GM21360 (cell line): Measurements from ENCODE around the gene FAM83F.
"Not testable (repeated sequence)": the region's sequence is repeated elsewhere in the genome, so short reads cannot be mapped to it uniquely, and the experiment has no call there.

Experiments
- ATAC-seq: cut with Tn5 transposase; IDR thresholded peaks from one replicate; pipeline ENCODE4 v1.9.1; 2021; ENCODE audit warnings: mild to moderate bottlenecking, moderate library complexity; ENCODE audit not compliant: unreplicated experiment

Gene FAM83F

DNA sequence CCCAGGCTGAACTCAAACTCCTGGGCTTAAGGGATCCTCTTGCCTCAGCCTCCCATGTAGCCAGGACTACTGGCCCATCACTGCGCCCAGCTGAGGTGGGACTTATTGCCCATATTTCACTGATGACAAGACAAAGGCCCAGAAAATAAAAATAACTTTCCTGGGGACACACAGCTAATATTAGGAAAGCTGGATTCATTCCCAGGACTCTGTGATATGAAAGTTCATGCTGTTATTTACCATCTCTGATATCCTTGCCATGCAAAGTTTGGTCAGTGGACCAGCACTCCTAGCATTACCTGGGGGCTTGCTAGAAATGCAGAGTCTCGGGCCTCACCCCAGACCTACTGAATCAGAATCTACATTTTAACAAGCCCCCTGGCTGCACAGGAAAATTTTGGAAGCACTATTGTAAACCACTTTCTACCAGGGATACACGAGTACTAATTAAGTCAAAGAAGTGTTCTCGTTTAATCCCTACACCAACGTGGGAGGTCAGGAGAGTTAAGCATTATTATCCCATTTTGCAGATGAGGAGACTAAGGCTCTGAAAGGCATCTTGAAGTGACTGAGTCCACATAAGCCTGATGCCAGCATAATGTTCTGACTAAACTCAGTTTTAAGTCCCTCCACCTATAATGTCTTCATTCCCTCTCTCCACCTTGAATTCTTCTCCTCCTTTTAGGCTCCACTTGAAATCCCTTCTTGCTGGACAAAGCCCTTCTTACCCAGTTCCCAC is 2.5 kb upstream of the FAM83F start:
- ATAC-seq = no peak

DNA sequence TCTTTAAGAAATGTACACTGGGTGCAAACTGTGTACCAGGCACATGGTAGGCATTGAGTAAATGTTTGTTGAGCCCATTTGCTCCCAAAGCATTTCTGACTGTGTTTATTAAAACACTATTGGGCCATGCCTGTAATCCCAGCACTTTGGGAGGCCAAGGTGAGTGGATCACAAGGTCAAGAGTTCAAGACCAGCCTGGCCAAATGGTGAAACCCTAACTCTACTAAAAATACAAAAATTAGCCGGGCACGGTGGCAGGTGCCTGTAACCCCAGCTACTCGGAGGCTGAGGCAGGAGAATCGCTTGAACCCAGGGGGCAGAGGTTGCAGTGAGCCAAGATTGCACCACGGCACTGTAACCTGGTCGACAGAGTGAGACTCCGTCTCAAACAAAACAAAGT is 1.9 kb upstream of the FAM83F start:
- ATAC-seq = not testable (repeated sequence)

DNA sequence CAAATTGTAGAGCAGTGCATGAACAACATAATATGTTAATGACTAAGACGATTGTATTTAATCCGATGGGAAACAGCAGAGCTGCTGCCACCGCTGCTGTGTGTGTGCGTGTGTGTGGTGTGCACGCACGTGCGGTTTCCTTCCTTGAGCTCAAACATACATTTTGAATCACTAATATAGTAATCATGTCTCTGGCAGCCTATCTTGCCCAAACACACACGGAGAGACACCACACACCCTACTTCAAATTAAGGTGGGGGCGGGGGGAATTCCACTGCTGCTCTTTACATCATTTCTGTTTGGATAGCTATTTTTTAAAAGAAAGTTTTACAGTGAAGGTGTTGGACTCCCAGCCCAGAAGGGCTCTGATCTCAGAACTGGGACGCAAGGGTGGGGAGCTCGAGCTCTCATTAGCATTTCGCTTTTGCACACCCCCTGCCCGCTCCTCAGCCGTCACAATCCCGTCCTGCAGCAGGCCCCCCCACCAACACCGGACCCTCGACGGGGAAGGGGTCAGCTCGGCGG is 651 bp upstream of the FAM83F start:
- no peak for ATAC-seq

DNA sequence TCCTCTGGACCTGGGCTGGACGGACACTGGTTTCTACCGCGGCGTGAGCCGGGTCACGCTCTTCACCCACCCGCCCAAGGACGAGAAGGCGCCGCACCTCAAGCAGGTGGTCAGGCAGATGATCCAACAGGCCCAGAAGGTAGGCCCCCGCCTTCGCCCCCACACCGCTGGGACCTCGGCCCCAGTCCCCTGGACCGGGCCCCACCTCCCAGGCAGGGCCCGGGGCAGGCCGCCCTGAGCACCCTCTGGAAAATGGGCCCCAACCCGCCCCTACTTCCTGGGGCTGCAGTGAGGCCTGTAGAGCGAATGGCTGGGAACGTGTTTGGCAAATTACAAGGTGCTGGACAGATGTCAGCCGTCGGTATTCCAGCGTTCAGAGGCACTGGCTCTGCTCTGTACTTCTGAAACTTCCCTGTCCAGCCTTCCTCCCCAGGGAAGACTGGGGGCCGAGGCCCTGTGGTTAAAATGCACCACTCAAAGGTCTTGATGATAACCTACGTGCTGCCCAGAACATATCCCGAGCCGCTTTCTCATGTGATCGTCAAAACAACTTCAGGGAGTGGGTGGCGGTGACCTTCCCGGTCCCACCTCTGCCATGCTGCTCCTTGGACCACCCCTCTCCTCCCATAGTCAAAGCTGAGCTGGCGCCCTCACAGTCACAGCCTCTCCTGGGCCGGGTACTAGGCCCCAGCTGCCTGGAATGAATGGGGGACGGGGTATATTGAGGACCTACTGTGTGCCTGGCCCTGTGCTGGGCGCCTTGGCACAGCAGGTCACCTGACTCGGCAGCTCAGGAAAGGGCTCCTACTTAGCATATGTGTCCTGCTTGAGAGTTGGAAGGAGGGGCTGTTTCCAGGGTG is 869 bp downstream of the FAM83F start:
- no peak for ATAC-seq

DNA sequence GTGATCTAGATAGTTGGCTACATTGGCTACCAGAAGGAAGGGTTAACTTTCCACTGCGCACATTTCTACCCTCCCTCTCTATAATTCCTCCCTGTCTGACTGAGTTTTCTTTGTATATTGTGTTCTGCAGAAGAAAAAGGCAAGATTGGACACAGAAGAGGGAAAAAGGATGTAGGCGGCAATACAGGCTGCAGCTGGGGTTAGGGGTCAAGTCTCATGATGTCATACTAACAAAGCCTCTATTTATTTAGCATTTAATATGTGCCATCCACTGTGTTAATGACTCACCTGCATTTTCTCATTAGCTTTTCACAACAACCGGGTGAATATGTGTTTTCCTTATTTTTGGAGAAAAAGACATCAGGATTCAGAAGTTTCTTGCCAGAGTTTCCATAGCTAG is 2.0 kb downstream of the FAM83F start:
- no peak for ATAC-seq

DNA sequence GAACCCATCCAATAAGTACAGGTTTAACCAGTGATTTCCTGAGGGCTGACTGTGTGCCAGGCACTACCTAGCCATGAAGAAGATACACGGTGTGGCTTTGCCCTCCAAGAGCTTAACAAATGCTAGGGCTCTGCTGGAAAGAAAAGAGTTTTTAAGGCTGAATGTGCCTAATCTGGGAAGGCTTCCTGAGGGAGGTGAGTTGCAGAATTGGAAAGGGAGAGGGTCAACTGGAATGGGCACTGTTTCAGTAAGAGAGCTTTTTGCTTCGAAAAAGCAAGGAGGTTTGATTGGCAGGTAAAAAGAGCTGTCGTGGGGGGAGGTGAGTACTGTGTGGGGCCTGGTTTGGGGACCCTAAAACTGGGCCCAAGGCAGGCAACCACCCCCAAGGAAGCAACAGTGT is 2.7 kb downstream of the FAM83F start:
- ATAC-seq = no peak

DNA sequence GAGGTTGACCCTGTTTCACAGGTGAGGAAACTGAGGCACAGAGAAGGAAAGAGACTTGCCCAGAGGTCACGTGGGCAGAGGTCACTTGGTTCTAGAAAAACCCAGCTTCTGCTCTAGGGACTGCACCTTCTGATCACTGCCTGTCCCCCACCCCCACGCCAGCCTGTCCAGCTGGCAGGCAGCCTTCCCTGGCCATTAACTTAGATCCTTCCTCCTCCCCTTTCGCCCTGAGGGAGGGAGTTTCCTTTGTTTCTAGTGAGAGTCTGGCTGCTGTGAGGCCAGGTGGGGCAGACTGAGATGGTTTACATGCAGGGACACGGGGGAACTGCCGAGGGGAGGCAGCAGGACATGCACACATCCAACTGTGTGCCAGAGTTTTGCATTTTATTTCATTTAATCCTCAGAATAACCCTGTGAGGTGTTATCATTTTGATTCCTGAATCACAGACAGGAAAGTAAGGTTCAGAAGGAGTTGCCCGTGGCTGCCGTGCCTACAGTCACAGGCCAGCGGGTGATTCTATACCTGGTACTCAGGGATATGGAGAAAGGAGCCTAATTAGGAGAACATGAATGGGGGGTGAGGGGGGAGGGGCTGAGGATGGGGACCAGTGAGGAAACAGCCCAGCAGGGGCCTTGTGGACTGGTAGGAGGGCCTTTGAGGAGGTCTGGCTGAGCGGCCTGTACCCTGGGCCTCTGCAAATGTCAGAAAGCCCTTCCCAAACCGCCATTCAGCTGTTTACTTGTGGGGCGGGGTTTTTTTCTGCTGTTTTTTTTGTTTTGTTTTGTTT is 3.4 kb downstream of the FAM83F start:
- no peak for ATAC-seq

DNA sequence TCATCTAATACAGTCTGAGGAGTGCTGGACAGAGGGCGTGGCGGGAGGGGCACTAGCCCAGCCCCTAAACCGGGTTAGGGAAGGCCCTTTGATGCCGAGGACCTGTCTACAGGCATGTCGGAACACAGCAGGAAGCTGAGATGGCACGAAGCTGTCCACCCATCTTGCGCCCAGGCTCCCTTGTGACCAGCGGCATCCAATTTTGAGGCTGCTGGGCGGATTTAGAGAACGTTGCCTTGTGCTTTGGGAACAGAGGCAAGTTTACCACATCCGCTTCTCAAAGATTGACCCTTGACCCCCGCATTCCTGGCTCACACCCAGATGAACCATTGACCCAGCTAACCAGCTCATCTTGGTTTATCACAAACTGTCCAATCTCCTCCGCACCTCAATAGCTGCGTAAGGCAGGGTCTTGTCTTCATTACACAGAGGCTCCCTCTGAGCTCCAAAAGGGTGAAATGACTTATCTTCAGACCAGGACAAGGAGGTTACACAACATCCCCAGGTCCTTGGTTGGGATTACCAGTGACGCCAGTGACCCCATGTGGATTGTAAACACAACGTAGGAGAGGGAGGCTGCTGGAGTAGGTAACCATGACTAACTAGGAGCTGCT is 4.5 kb downstream of the FAM83F start:
- no peak for ATAC-seq

DNA sequence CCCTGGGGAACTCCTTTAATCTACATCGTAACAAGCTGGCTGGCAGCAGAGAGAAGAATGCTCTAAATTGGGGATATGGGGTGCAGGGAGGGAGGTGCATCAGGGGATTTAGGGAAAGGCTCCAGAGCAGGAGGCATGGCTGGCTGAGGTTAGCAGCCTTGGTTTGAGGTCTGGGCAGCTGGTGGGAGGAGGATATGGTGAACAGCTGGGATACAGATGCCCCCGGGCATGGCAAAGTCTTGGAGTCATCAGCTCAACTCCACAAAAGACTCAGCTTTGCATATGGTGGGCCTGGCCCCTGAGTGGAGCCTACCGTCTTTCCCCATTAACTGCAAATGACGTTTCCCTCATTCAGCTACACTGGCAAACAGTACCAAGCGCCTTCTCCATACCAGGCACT is 5.4 kb downstream of the FAM83F start:
- ATAC-seq = no peak

DNA sequence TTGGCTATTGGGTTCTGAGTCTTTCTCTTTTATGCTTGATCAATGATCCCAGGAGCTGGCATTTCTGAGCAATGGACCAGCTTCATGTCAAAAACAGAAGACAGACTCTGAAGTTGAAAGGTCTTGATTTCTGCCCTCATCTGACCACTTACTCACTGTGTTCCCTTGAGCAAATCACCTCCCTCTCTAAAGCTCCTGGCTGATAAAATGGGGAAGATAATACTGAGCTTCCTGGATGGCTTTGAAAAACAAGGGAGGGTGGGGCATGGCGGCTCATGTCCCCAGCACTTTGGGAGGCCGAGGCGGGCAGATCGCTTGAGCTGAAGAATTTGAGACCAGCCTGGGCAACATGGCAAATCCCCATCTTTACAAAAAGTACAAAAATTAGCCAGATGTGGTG is 6.4 kb downstream of the FAM83F start:
- no peak for ATAC-seq

DNA sequence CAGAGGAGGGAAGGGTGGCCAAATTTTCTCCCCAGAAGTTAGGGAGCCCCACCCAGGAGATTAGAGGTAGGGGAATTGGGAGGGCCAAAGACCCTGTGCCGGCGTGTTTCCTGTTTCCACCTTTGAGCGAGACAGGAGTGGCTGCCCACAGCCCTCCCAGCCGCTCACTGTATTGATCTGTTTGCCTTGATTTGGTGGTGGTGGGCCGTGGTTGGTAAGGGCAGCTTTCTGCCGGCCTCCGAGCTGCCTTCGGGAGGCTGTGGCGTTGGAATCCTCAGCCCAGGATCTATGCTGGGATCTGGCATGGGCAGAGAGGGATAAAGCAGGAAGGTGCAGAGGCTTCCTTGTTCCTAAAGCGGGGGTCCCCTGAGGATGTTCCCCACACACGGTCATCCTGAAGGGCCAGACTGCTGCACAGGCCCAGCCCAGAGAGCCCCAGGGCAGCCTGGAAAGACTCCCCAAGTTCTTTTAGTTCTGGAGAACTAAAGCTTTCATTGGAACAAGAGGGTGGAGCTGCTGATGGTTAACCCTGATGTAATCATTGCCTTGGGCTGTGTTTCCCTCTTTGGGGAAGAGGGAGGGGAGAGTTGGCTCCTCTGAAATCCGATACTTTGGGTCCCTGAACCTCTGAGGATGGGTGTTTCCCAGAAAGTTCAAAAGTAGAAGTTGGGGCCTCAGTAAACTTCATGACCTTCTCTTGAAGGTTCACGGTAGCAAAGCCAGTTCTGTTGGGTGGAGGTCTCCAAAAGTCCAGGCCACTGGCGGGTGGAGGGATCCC is 7.2 kb downstream of the FAM83F start:
- no peak for ATAC-seq

DNA sequence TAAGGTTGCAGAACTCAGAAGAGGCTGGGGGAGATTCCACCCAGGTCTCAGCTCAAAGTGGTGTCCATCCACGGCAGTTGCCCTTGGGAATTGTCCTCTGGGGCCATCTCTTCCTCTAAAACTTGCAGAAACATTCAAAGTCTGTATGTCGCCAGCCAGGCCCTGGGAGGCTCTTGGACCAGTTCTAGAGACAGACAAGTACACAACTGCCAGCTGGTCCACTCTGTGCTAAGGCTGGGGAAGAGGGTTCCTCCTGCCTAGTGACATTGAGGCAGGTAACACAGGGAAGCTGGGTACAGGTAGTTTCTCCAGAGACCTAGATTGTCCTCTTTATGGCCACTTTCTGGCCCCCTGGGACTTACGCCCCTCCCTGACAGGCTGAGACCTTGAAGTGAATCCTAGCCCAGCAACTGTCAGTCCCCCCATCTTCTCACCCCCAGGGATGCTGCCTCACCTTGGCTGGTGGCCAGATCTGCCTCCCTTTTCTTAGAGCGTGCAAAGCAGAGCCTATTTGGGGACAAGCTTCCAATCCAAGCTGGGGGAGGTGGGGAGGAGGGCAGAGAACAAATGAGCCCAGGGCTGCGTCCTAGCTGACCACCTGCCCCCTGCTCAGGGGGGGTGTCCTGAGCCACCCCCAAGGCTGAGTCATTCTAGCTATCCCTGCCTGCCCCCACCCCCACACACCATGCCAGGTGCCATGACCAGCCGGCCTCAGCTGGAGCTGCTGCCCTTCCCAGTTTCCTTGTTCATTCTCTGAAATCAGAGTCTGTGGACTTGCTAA is 8.4 kb downstream of the FAM83F start:
- no peak for ATAC-seq

DNA sequence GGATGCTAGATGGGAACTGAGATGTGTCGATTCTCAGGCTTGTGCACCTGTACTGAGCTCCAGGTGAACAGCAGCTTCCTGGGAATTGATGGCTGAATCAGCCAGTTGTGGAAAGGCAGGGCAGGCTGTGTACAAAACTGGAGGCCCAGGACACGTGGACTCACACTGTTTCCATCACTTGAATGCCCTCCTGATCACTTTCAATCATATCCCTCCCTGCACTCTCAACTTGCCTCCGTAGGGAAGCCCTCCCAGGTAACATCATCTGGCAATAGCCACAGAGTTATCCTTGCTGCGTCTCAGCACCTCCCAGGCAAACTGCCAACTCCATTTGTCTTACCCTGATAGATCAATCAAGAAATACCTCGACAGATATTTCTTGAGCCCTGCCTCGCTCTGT is 10.1 kb downstream of the FAM83F start:
- ATAC-seq = no peak

DNA sequence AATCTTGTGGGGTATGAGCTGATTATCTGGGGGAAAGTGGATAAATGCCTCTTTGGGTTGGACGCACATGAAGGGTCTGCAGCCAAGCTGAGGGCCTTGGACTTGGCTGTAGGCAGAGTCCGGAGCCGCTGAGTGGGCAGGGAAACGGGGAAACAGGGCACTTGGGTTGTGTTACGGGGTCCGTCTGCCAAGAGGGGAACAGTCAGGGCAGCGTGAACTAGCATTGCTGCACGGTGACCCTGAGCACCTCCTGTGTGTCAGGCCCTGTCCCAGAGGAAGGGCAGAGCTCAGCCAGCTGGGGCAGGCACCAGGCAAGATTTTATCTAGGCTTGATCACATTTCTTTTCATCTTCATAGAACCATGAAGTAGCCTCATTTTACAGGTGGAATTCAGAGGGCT is 11.9 kb downstream of the FAM83F start:
- no peak for ATAC-seq

DNA sequence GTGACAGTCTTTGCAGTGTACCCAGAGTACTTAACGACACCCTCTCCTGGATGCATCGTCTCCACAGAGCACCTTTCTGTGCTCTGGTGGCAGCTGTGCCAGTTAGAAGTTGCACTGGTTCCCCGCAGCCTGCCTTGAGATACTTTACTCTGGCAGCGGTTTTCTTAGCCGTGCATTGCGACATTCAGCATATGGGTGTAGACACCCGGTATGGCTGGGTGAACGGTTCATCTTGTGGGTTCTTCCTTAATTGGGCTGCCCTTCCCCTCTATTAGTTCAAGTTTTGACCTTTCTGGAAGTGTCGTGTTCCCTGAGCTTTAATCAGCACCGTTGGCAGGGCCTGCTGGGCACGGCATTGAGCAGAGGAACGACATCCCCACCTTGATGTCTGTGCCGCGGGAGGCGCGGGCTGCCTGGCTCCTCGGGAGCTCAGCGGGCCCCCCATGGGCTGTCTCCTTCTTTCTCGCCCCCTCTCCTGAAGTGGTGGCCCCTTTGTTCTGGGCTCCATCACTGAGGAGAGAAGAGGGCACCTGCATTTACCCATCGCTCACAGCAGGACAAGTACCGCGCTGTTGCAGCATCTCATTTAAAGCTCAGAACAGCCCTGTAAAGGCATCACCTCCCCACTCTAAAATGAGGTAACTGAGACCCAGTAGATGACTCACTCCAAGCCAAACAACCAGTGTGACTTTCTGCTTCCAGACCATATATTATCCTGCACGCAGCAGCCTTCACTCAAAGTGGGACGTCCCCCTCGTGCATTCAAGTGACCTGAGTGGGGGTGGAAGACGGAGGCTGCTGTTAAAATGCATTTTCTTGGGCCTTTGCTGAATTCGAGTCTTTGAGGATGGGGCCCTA is 13.3 kb downstream of the FAM83F start:
- ATAC-seq = no peak

DNA sequence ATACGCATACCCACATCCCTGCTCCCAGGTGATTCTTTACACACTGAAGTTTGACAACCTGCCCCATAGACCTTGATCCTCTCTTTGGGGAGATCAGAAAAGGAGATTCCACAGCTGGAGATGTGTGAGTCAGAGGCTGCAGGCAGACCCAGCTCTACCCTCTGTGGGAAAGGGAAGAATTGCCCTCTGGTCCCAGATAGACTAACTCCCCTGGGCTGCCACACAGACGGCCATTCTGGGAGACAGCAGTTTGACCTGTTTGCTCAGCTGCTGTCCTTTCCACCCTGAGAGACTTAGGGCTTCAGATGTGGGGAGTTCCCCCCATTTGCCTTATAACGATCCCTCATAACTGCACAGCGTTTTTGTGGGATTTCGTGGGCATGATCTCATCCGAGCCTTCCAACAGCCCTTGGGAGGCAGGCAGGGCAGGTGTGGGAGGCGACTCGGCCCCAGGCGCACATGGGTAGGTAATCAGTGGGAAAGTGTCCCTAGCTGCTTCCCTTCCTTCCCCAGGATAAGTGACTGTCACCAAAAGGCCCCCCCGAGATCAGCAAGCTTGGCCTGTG is 14.1 kb downstream of the FAM83F start:
- ATAC-seq = no peak

DNA sequence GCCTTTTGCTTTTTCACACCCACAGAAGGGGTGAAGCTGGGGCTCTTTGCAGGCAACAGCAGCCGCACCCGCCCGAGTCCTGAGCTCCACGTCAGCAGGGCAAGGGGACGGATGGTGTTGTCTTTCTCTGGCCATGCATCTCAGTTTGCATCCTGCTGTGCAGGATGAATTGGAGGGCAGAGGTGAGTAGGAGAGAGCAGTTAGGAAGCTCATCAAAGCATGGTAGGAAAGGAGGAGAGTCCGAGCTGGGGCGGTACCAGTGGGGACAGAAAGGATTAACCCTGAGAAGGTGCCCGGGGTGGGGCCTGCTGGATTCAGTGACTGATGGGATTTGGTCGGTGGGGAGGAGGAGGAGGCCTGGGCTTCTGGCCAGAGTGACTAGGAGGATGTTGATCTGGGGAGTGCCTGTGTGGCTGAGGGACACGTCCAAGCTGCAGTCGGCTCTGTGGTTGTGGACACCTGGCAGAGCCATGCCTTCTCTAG is 14.6 kb downstream of the FAM83F start:
- ATAC-seq = no peak
